Mesenchymal stem cell (in vitro differentiated cells and primary cell): Measurements from ENCODE around the gene SMOC2.

Source experiments
- DNase-seq: peaks from one replicate; pipeline ENCODE4 v3.0.0-alpha.2; 2013
- H2AFZ ChIP-seq: one replicate; pipeline ENCODE4 v1.6.1; 2013; ENCODE audit warnings: low read depth, mild to moderate bottlenecking, control low read depth, inconsistent platforms, low read length, moderate library complexity
- H2AK5ac ChIP-seq: 2 replicates; pipeline ENCODE4 v1.6.1; 2013; ENCODE audit warnings: low read length, moderate library complexity, mild to moderate bottlenecking, inconsistent platforms; ENCODE audit not compliant: severe bottlenecking
- H2BK120ac ChIP-seq: one replicate; pipeline ENCODE4 v1.6.1; 2013; ENCODE audit warnings: low read depth, mild to moderate bottlenecking, inconsistent platforms, low read length, moderate library complexity
- H2BK12ac ChIP-seq, 2 experiments: one replicate each; pipeline ENCODE4 v1.6.1; 2013; ENCODE audit warnings: inconsistent platforms in 2 of 2, low read length in 2 of 2, mild to moderate bottlenecking in 2 of 2, moderate library complexity in 2 of 2, control low read depth in 1 of 2
- H2BK15ac ChIP-seq: one replicate; pipeline ENCODE4 v1.6.1; 2013; ENCODE audit warnings: mild to moderate bottlenecking, low read depth, inconsistent platforms; ENCODE audit not compliant: poor library complexity, severe bottlenecking
- H2BK5ac ChIP-seq: 2 replicates; pipeline ENCODE4 v1.6.1; 2013; ENCODE audit warnings: low read depth, mild to moderate bottlenecking, low read length, control low read depth, inconsistent platforms; ENCODE audit not compliant: poor library complexity, severe bottlenecking
- H3K14ac ChIP-seq, 2 experiments: one replicate each; pipeline ENCODE4 v1.6.1; 2013; ENCODE audit warnings: inconsistent platforms in 2 of 2, low read length in 2 of 2, control low read depth in 1 of 2, mild to moderate bottlenecking in 1 of 2, moderate library complexity in 1 of 2
- H3K18ac ChIP-seq, 2 experiments: one replicate each; pipeline ENCODE4 v1.6.1; 2013; ENCODE audit warnings: inconsistent platforms in 2 of 2, low read length in 2 of 2, control low read depth in 1 of 2, low read depth in 1 of 2, mild to moderate bottlenecking in 1 of 2
- H3K23ac ChIP-seq, 2 experiments: one replicate each; pipeline ENCODE4 v1.6.1; 2013; ENCODE audit warnings: inconsistent platforms in 2 of 2, low read length in 2 of 2, mild to moderate bottlenecking in 2 of 2, moderate library complexity in 2 of 2, control low read depth in 1 of 2
- H3K27ac ChIP-seq: 2 replicates; pipeline ENCODE4 v1.5.1; 2013; ENCODE audit warnings: mild to moderate bottlenecking, moderate library complexity, low read length, control low read depth, inconsistent platforms; ENCODE audit not compliant: poor library complexity, severe bottlenecking
- H3K27me3 ChIP-seq, 2 experiments: 2 replicates each; pipeline versions ENCODE4 v1.6.1 to v1.7.0; 2013; ENCODE audit warnings: low read length in 2 of 2, mild to moderate bottlenecking in 2 of 2, moderate library complexity in 2 of 2, control low read depth in 1 of 2, inconsistent platforms in 1 of 2; ENCODE audit not compliant: control insufficient read depth in 1 of 2, insufficient read depth in 1 of 2
- H3K36me3 ChIP-seq, 2 experiments: 2 replicates each; pipeline versions ENCODE4 v1.6.1 to v1.7.0; 2013; ENCODE audit warnings: low read length in 2 of 2, control low read depth in 1 of 2, inconsistent platforms in 1 of 2, low read depth in 1 of 2, mild to moderate bottlenecking in 1 of 2; ENCODE audit not compliant: insufficient read depth in 2 of 2, control insufficient read depth in 1 of 2
- H3K4ac ChIP-seq, 2 experiments: one replicate each; pipeline ENCODE4 v1.6.1; 2013; ENCODE audit warnings: inconsistent platforms in 2 of 2, low read length in 2 of 2, mild to moderate bottlenecking in 2 of 2, moderate library complexity in 2 of 2, control low read depth in 1 of 2, low read depth in 1 of 2
- H3K4me1 ChIP-seq: 2 replicates; pipeline ENCODE4 v1.6.1; 2013; ENCODE audit warnings: low read depth, low read length, control low read depth; ENCODE audit not compliant: control insufficient read depth, insufficient read depth
- H3K4me2 ChIP-seq: 2 replicates; pipeline ENCODE4 v1.6.1; 2013; ENCODE audit warnings: low read length, mild to moderate bottlenecking, inconsistent platforms; ENCODE audit not compliant: poor library complexity, severe bottlenecking
- H3K4me3 ChIP-seq, 2 experiments: 2 replicates each; pipeline versions ENCODE4 v1.5.1 to v1.7.0; 2013; ENCODE audit warnings: low read length in 2 of 2, mild to moderate bottlenecking in 2 of 2, control low read depth in 1 of 2, low read depth in 1 of 2; ENCODE audit not compliant: insufficient read depth in 1 of 2
- H3K79me1 ChIP-seq: replicated peaks from 2 replicates; pipeline ENCODE4 v1.6.1; 2013; ENCODE audit warnings: mild to moderate bottlenecking, control low read depth, low read length, inconsistent platforms; ENCODE audit not compliant: poor library complexity, severe bottlenecking
- H3K9ac ChIP-seq: 2 replicates; pipeline ENCODE4 v1.7.0; 2013; ENCODE audit warnings: mild to moderate bottlenecking, low read length, moderate library complexity
- H3K9me3 ChIP-seq: 2 replicates; pipeline ENCODE4 v1.7.0; 2013; ENCODE audit warnings: mild to moderate bottlenecking, low read length; ENCODE audit not compliant: control insufficient read depth
- H4K8ac ChIP-seq: one replicate; pipeline ENCODE4 v1.6.1; 2013; ENCODE audit warnings: inconsistent platforms, mild to moderate bottlenecking, low read length, moderate library complexity
- H4K91ac ChIP-seq: one replicate; pipeline ENCODE4 v1.6.1; 2013; ENCODE audit warnings: mild to moderate bottlenecking, low read length, inconsistent platforms
- WGBS: methylation state at CpG from one replicate; pipeline ENCODE4 v1.1.7; 2013; ENCODE audit warnings: mixed read lengths; 5-methylcytosine and 5-hydroxymethylcytosine counted together

The SMOC2 gene

DNA sequence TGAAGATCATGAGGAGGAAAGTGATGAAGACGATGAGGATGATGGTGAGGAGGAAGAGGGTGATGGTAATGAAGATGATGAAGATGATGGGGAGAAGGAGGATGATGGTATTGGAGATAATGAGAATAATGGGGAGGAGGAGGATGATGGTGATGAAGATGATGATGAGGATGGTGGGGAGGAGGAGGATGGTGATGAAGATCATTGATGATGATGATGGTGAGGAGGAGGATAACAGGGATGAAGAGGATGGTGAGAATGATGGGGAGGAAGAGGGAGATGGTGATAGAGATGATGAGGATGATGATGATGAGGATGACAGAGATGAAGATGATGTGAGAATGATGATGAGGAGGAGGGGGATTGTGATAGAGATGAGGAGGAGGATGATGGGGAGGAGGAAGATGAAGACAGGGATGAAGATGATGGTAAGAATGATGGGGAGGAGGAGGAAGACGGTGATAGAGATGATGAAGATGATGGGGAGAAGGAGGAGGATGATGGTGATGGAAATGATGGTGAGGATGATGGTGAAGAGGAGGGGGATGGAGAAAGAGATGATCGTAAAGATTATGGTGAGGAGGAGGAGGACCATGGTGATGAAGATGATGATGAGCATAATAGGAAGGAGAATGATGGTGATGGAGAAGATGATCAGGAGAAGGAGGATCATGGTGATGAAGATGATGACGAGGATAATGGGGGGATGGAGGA lies 273.7 kb downstream of the SMOC2 start:
- H4K91ac ChIP-seq = no peak overlapping the region
- no peak overlapping the region for H2BK12ac ChIP-seq
- no peak overlapping the region for H2BK5ac ChIP-seq
- H3K79me1 ChIP-seq = no peaks in the 10 kb centered on the region
- no peak overlapping the region for H3K4ac ChIP-seq
- no peak overlapping the region for H2BK120ac ChIP-seq
- no peak for DNase-seq
- no peak overlapping the region for H3K9ac ChIP-seq
- no peak overlapping the region for H3K18ac ChIP-seq
- WGBS = 75% methylated on average over 4 of the region's 4 CpGs
- no peaks in the 10 kb centered on the region for H3K4me1 ChIP-seq
- no peak overlapping the region for H2AFZ ChIP-seq
- H3K27ac ChIP-seq = no peak overlapping the region
- H3K36me3 ChIP-seq = no peaks in the 10 kb centered on the region
- no peak overlapping the region for H4K8ac ChIP-seq
- peaks cover 3% of the 10 kb centered on the region for H3K9me3 ChIP-seq
- H3K4me2 ChIP-seq = no peak overlapping the region
- no peak overlapping the region for H2AK5ac ChIP-seq
- H3K23ac ChIP-seq = no peak overlapping the region
- no peak overlapping the region for H2BK15ac ChIP-seq
- no peak overlapping the region for H3K14ac ChIP-seq
- H3K4me3 ChIP-seq = no peak overlapping the region
- H3K27me3 ChIP-seq = peaks cover 3 to 20% of the 10 kb centered on the region in 2 experiments

DNA sequence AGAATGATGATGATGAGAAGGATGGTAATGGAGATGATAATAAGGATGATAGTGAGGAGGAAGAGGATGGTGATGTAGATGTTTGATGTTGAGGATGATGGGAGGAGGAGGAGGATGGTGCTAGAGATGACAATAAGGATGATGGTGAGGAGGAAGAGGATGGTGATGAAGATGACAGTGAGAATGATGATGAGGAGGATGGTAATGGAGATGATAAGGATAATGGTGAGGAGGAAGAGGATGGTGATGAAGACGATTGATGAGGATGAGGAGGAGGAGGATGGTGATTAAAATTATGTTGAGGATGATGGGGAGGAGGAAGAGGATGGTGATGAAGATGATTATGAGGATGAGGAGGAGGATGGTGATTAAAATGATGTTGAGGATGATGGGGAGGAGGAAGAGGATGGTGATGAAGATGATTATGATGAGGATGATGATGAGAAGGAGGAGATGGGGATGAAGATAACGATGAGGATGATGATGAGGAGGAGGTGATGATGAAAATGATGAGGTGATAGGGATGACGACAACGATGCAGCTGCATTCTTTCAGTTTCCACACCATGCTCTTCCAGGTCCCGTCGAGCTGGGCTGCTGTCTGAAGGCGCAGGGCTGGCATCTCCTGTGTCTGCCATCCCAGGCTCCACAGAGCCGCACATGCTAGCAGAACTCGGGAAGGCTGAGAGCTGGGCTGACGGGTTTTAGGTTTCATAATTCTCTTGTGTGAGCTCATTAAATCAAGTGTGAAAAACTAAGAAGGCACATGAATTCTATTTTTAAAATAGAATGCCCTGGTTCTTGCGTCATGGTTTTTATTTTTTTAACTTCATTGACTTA lies 274.9 kb downstream of the SMOC2 start:
- no peak overlapping the region for H3K4me2 ChIP-seq
- H2BK15ac ChIP-seq = no peak overlapping the region
- no peaks in the 10 kb centered on the region for H3K79me1 ChIP-seq
- no peak overlapping the region for H4K91ac ChIP-seq
- no peak overlapping the region for H3K9ac ChIP-seq
- H4K8ac ChIP-seq = no peak overlapping the region
- H3K4me3 ChIP-seq = no peak overlapping the region
- no peak overlapping the region for H3K23ac ChIP-seq
- H3K18ac ChIP-seq = no peak overlapping the region
- no peaks in the 10 kb centered on the region for H3K4me1 ChIP-seq
- no peaks in the 10 kb centered on the region for H3K36me3 ChIP-seq
- H3K14ac ChIP-seq = no peak overlapping the region
- H3K27me3 ChIP-seq = peaks cover 0 to 15% of the 10 kb centered on the region in 2 experiments
- no peak overlapping the region for H2AFZ ChIP-seq
- H2BK120ac ChIP-seq = no peak overlapping the region
- WGBS = 90% methylated on average over 11 of the region's 11 CpGs
- H3K9me3 ChIP-seq = peaks cover 3% of the 10 kb centered on the region
- no peak for DNase-seq
- no peak overlapping the region for H2AK5ac ChIP-seq
- H3K27ac ChIP-seq = no peak overlapping the region
- no peak overlapping the region for H3K4ac ChIP-seq
- no peak overlapping the region for H2BK5ac ChIP-seq
- H2BK12ac ChIP-seq = no peak overlapping the region

DNA sequence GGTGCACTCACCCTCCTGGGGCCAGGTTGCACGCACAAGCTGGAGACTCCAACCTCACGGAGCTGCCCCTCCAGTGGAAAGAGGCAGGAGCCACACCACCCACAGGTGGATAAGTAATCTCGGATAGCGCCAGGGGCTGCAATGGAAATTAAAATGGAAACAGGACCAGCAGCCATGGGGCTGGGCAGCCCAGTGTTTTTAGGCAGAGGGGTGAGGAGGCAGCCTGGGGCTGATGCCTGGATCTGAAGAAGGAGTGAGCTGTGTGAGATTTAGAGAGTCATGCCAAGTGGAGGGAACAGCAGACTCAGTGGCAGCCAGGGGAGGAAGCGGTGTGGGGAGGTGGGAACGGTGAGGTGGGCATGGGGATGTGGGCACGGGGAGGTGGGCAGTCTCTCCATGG lies 275.6 kb downstream of the SMOC2 start:
- WGBS = 88% methylated on average over 7 of the region's 7 CpGs
- no peak overlapping the region for H2BK5ac ChIP-seq

DNA sequence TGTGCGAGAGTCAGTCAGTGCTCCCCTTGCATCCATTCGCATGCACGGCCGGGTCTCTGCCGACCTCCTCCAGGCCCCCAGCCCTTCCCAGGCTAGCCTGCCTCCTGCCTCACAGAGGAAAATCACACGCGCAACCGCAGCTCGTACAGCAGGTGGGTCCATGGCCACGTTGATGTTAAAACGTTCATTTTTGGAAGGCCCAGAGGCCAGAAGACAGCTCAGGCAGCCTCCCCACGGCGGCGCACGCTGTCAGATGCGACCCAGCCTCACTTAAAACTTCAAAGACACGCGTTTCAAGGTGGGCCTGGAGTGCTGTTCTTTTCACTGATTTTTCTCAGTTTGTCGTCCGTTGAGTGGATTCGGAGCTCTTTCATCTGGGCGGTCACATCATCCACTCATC lies 276.5 kb downstream of the SMOC2 start:
- no peaks in the 10 kb centered on the region for H3K79me1 ChIP-seq
- H2BK12ac ChIP-seq = no peak overlapping the region
- peaks cover 3% of the 10 kb centered on the region for H3K9me3 ChIP-seq
- H3K27ac ChIP-seq = no peak overlapping the region
- H3K18ac ChIP-seq = no peak overlapping the region
- H2BK15ac ChIP-seq = no peak overlapping the region
- no peak overlapping the region for H3K4me2 ChIP-seq
- H3K23ac ChIP-seq = no peak overlapping the region
- 90% methylated on average over 22 of the region's 22 CpGs for WGBS
- H3K27me3 ChIP-seq = peaks cover 0 to 11% of the 10 kb centered on the region in 2 experiments
- H2BK120ac ChIP-seq = no peak overlapping the region
- H2BK5ac ChIP-seq = no peak overlapping the region
- H2AFZ ChIP-seq = no peak overlapping the region
- no peak overlapping the region for H2AK5ac ChIP-seq
- H3K4me1 ChIP-seq = no peaks in the 10 kb centered on the region
- DNase-seq = no peak
- H3K4ac ChIP-seq = no peak overlapping the region
- no peak overlapping the region for H4K91ac ChIP-seq
- H3K14ac ChIP-seq = no peak overlapping the region
- no peak overlapping the region for H3K9ac ChIP-seq
- H3K4me3 ChIP-seq = no peak overlapping the region
- H3K36me3 ChIP-seq = no peaks in the 10 kb centered on the region
- H4K8ac ChIP-seq = no peak overlapping the region

More for the DNA sequence above, 275.6 kb downstream of the SMOC2 start:
- Histone ChIP-seq H3K9me3 (peaks cover 3% of the 10 kb centered on the region), H3K79me1 (no peaks in the 10 kb centered on the region), H3K27me3 (peaks cover 0 to 14% of the 10 kb centered on the region in 2 experiments), H2AK5ac (no peak overlapping the region), H3K4ac (no peak overlapping the region), H2BK12ac (no peak overlapping the region), H3K4me3 (no peak overlapping the region), H3K4me1 (no peaks in the 10 kb centered on the region), H2AFZ (no peak overlapping the region), H3K14ac (no peak overlapping the region), H4K8ac (no peak overlapping the region), H3K9ac (no peak overlapping the region), H3K23ac (no peak overlapping the region), H3K27ac (no peak overlapping the region), H2BK120ac (no peak overlapping the region), H2BK15ac (no peak overlapping the region), H3K4me2 (no peak overlapping the region), H4K91ac (no peak overlapping the region), H3K18ac (no peak overlapping the region), H3K36me3 (no peaks in the 10 kb centered on the region)
- DNase-seq = no peak
